Activated CD8-positive, alpha-beta T cell treated with anti-CD3 and anti-CD28 coated beads for 36 hours (primary cell): Measurements from ENCODE around the gene RGP1. TPM values are rescaled to one million over a fixed set of nuclear protein-coding genes. Genes with fewer than 3 reads are reported as not detected.

ENCODE experiments used
- ATAC-seq: fragments of 200-7000 bp; cut with Tn5 transposase; one replicate; pipeline ENCODE4 v1.10.0; 2021; ENCODE audit warnings: mild to moderate bottlenecking, moderate library complexity
- CTCF ChIA-PET: fragments of 350-600 bp; sonication (Branson Sonifier 250); formaldehyde crosslinking; loops from one replicate; lab custom pipeline; 2021; ENCODE audit warnings: antibody characterized with exemption; lab: Charles Lee
- POLR2A ChIA-PET: fragments of 350-600 bp; sonication (Branson Sonifier 250); formaldehyde crosslinking; loops from one replicate; lab custom pipeline; 2021; ENCODE audit warnings: antibody characterized with exemption; lab: Charles Lee
- DNase-seq: peaks from one replicate; pipeline ENCODE4 v3.0.0-alpha.2; 2020
- H3K27ac Mint-ChIP-seq: one replicate; pipeline ENCODE4 v1.8.0; 2021; ENCODE audit warnings: mild to moderate bottlenecking, mixed read lengths
- H3K27me3 Mint-ChIP-seq: one replicate; pipeline ENCODE4 v1.8.0; 2021; ENCODE audit warnings: mixed read lengths
- H3K36me3 Mint-ChIP-seq: one replicate; pipeline ENCODE4 v1.8.0; 2021; ENCODE audit warnings: low read depth, mixed read lengths
- H3K4me1 Mint-ChIP-seq: one replicate; pipeline ENCODE4 v1.8.0; 2021; ENCODE audit warnings: low read depth, mixed read lengths
- H3K4me3 Mint-ChIP-seq: one replicate; pipeline ENCODE4 v1.8.0; 2021; ENCODE audit warnings: mild to moderate bottlenecking, moderate library complexity, mixed read lengths
- H3K9me3 Mint-ChIP-seq: one replicate; pipeline ENCODE4 v1.8.0; 2021; ENCODE audit warnings: mixed read lengths
- CTCF ChIP-seq: fragments of 200-600 bp; IDR thresholded peaks from one replicate; pipeline ENCODE4 v1.8.0; 2022; ENCODE audit warnings: antibody characterized with exemption, mild to moderate bottlenecking
- intact Hi-C: fragments of 100-400 bp; cut with micrococcal nuclease; formaldehyde crosslinking; loops from one replicate; pipeline ENCODE4 v1.10.0; 2022
- microRNA-seq: library from miRNA; unstranded; fragments of <30 nt; microRNA quantifications from one replicate; pipeline ENCODE4 v1.2.0, GENCODE V29; 2022; ENCODE audit warnings: borderline microRNAs expressed, borderline replicate concordance
- total RNA-seq, 2 experiments: library from RNA; stranded (reverse); gene quantifications; one replicate each; pipeline ENCODE4 v1.2.3, GENCODE V29; 2021

The RGP1 gene
- total RNA-seq, 2 experiments from 2014 or later = 13.0 to 14.8 TPM

GRCh38 chr9:35800530-35800929, 51.4 kb downstream of the RGP1 start:
- Mint-ChIP-seq H3K36me3 (peaks cover 6% of the 10 kb centered on the region), H3K27me3 (no peaks in the 10 kb centered on the region), H3K9me3 (no peaks in the 10 kb centered on the region), H3K4me1 (peaks cover 15% of the 10 kb centered on the region), H3K4me3 (no peak overlapping the region), H3K27ac (no peak overlapping the region)
- CTCF ChIA-PET = interaction anchor here (1.0 to 2.4 kb wide), 3 partner anchors 10 to 82 kb away, joined by 3 to 7 read pairs (median 4); no protein-coding TSS in a partner anchor
- TF ChIP-seq CTCF = no peak
- DNase-seq (no peak), ATAC-seq (no peak)
- POLR2A ChIA-PET = interaction anchor here (0.7 to 0.8 kb wide), 2 partner anchors 11 to 36 kb away, joined by 3 read pairs; partner anchors contain the start of gene SPAG8
- intact Hi-C loops = no loop called here

- H3K9me3 Mint-ChIP-seq = no peaks in the 10 kb centered on the region
- no peak for TF ChIP-seq CTCF
- peaks cover 15% of the 10 kb centered on the region for H3K4me1 Mint-ChIP-seq
- ChIA-PET POLR2A (interaction anchor here (0.7 kb wide), 1 partner anchor 10 kb away, joined by 3 read pairs; the partner anchor contains the start of gene SPAG8), CTCF (interaction anchor here (1.0 to 2.4 kb wide), 3 partner anchors 11 to 81 kb away, joined by 3 to 7 read pairs (median 4); no protein-coding TSS in a partner anchor)
- no peak overlapping the region for H3K4me3 Mint-ChIP-seq
- H3K36me3 Mint-ChIP-seq = peaks cover 9% of the 10 kb centered on the region
- intact Hi-C loops = no loop called here
- DNase-seq (no peak), ATAC-seq (no peak)
- H3K27me3 Mint-ChIP-seq = no peaks in the 10 kb centered on the region
- no peak overlapping the region for H3K27ac Mint-ChIP-seq
Observed at GRCh38 chr9:35801328-35802128, 52.4 kb downstream of the RGP1 start.

GRCh38 chr9:35806101-35806500, 57.0 kb downstream of the RGP1 start:
- no peak for TF ChIP-seq CTCF
- CTCF ChIA-PET = interaction anchor here (1.1 to 5.8 kb wide), 4 partner anchors 17 to 202 kb away, joined by 3 to 30 read pairs (median 3); partner anchors contain the start of genes CCDC107 and RMRP
- Mint-ChIP-seq H3K4me3 (no peak overlapping the region), H3K4me1 (peaks cover 7% of the 10 kb centered on the region), H3K27ac (no peak overlapping the region), H3K9me3 (no peaks in the 10 kb centered on the region), H3K36me3 (peaks cover 12% of the 10 kb centered on the region), H3K27me3 (no peaks in the 10 kb centered on the region)
- DNase-seq (no peak), ATAC-seq (no peak)
- POLR2A ChIA-PET = no interaction called here
- intact Hi-C loops = no loop called here

Small RNA genes lying within 50 kb of the gene (microRNA-seq; reads per million reads assigned to microRNA genes)
- not detected for gene MIR6852
- gene MIR6853 = not detected

Other genes starting within 250 kb of the RGP1 start
- 10 to 100 TPM; 26.1 to 26.9 TPM for gene TESK1, start 144.0 kb upstream of the RGP1 start, total RNA-seq
- 10 to 100 TPM; 13.1 to 15.5 TPM for gene CD72, start 130.9 kb upstream of the RGP1 start, total RNA-seq
- gene SIT1, start 98.4 kb upstream of the RGP1 start, total RNA-seq = 100 to 1,000 TPM in 1 of 2 experiments, 10 to 100 TPM in 1; 99.9 to 102 TPM
- gene RMRP, start 91.3 kb upstream of the RGP1 start, total RNA-seq = over 10,000 TPM; 13,164 to 13,311 TPM
- gene CCDC107, start 91.0 kb upstream of the RGP1 start, total RNA-seq = 10 to 100 TPM; 12.1 to 13.7 TPM
- 10 to 100 TPM; 16.0 to 19.9 TPM for gene ARHGEF39, start 84.1 kb upstream of the RGP1 start, total RNA-seq
- 1 to 10 TPM; 4.5 to 4.9 TPM for gene CA9, start 75.4 kb upstream of the RGP1 start, total RNA-seq
- gene TPM2, start 59.4 kb upstream of the RGP1 start, total RNA-seq = 1 to 10 TPM; 4.8 to 5.3 TPM
- 100 to 1,000 TPM; 212 to 219 TPM for gene TLN1, start 17.1 kb upstream of the RGP1 start, total RNA-seq
- 10 to 100 TPM; 22.3 to 22.4 TPM for gene CREB3, start 16.6 kb upstream of the RGP1 start, total RNA-seq
- gene GBA2, start 59 bp upstream of the RGP1 start, total RNA-seq = 10 to 100 TPM; 21.2 to 22.3 TPM
- gene MSMP, start 5.0 kb downstream of the RGP1 start, total RNA-seq = under 1 TPM; 0.59 to 0.67 TPM
- gene NPR2, start 42.3 kb downstream of the RGP1 start, total RNA-seq = 1 to 10 TPM; 7.5 to 7.8 TPM
- gene SPAG8, start 63.0 kb downstream of the RGP1 start, total RNA-seq = 1 to 10 TPM in 1 of 2 experiments, under 1 TPM in 1; 0.63 to 1.1 TPM
- gene HINT2, start 65.8 kb downstream of the RGP1 start, total RNA-seq = 10 to 100 TPM; 53.4 to 62.7 TPM
- gene FAM221B, start 79.4 kb downstream of the RGP1 start, total RNA-seq = not detected
- 1 to 10 TPM; 3.4 to 4.3 TPM for gene TMEM8B, start 79.9 kb downstream of the RGP1 start, total RNA-seq
- not detected for gene OR13J1, start 121.1 kb downstream of the RGP1 start, total RNA-seq
- not detected for gene HRCT1, start 156.9 kb downstream of the RGP1 start, total RNA-seq
- gene SPAAR, start 160.2 kb downstream of the RGP1 start, total RNA-seq = not detected
- gene OR2S2, start 208.9 kb downstream of the RGP1 start, total RNA-seq = not detected